HepG2 (cell line): ENCODE results near the gene FBF1. TPM values are rescaled to one million over a fixed set of nuclear protein-coding genes. Genes with fewer than 3 reads are reported as not detected.
A peak's percentile ranks its signal among the peaks of the same experiment; 100 is the strongest.

Source experiments
- AKAP8 ChIP-seq: sonication (generic); formaldehyde crosslinking; IDR thresholded peaks from 2 replicates; pipeline ENCODE4 v1.5.1; 2020; ENCODE audit warnings: mild to moderate bottlenecking, missing genetic modification reagents
- HDAC2 ChIP-seq: sonication (generic); formaldehyde crosslinking; IDR thresholded peaks from 2 replicates; pipeline ENCODE4 v1.4.0; 2020; ENCODE audit warnings: missing genetic modification reagents
- HNRNPLL ChIP-seq: fragments of 200-400 bp; formaldehyde crosslinking; IDR thresholded peaks from 2 replicates; pipeline ENCODE4 v1.6.1; 2017; ENCODE audit warnings: mild to moderate bottlenecking, low read depth, low read length; ENCODE audit not compliant: poor library complexity, severe bottlenecking
- ISL2 ChIP-seq: sonication (generic); formaldehyde crosslinking; IDR thresholded peaks from 2 replicates; pipeline ENCODE4 v1.5.0; 2020; ENCODE audit warnings: missing genetic modification reagents
- KDM4B ChIP-seq: sonication (generic); formaldehyde crosslinking; IDR thresholded peaks from 2 replicates; pipeline ENCODE4 v1.4.0; 2020; ENCODE audit warnings: missing genetic modification reagents
- MZF1 ChIP-seq: sonication (generic); formaldehyde crosslinking; IDR thresholded peaks from 2 replicates; pipeline ENCODE4 v1.8.1; 2023; ENCODE audit warnings: mild to moderate bottlenecking, missing genetic modification reagents, borderline replicate concordance
- NCOA1 ChIP-seq: sonication (generic); formaldehyde crosslinking; IDR thresholded peaks from 2 replicates; pipeline ENCODE4 v1.9.0; 2021; ENCODE audit warnings: missing genetic modification reagents
- NFE2L2 ChIP-seq: fragments of 150-350 bp; IDR thresholded peaks from 2 replicates; pipeline ENCODE4 v1.6.1; 2014; ENCODE audit warnings: low read length
- NFIC ChIP-seq: IDR thresholded peaks from 2 replicates; pipeline ENCODE4 v1.6.1; 2012; ENCODE audit warnings: mild to moderate bottlenecking, low read length, inconsistent platforms
- NFKBIZ ChIP-seq: IDR thresholded peaks from 2 replicates; pipeline ENCODE4 v1.6.1; 2018; ENCODE audit warnings: missing genetic modification reagents, missing compliant biosample characterization
- PHF5A ChIP-seq: IDR thresholded peaks from one replicate; pipeline ENCODE4 v1.6.1; 2018; ENCODE audit warnings: low read depth, missing genetic modification reagents; ENCODE audit not compliant: unreplicated experiment
- PHF8 ChIP-seq: sonication (generic); formaldehyde crosslinking; IDR thresholded peaks from 2 replicates; pipeline ENCODE4 v1.5.0; 2020; ENCODE audit warnings: missing genetic modification reagents
- SETDB1 ChIP-seq: sonication (generic); formaldehyde crosslinking; IDR thresholded peaks from 2 replicates; pipeline ENCODE4 v1.5.1; 2020; ENCODE audit warnings: missing genetic modification reagents, mild to moderate bottlenecking, borderline replicate concordance
- SOX6 ChIP-seq, 2 experiments: fragments of 450-650 bp in 1 of 2; sonication (generic) in 1 of 2; formaldehyde crosslinking in 1 of 2; IDR thresholded peaks; 2 replicates each; pipeline versions ENCODE4 v1.4.0 to v1.6.1; 2017 to 2020; ENCODE audit warnings: antibody characterized with exemption in 1 of 2, mild to moderate bottlenecking in 1 of 2, missing genetic modification reagents in 1 of 2
- ZBTB38 ChIP-seq: sonication (generic); formaldehyde crosslinking; IDR thresholded peaks from 2 replicates; pipeline ENCODE4 v1.5.1; 2020; ENCODE audit warnings: mild to moderate bottlenecking, missing genetic modification reagents
- ZFP36L1 ChIP-seq: sonication (generic); formaldehyde crosslinking; IDR thresholded peaks from 2 replicates; pipeline ENCODE4 v1.8.0; 2022; ENCODE audit warnings: mild to moderate bottlenecking, missing genetic modification reagents, moderate library complexity
- ZNF230 ChIP-seq: sonication (generic); formaldehyde crosslinking; IDR thresholded peaks from 2 replicates; pipeline ENCODE4 v1.4.0; 2020; ENCODE audit warnings: mild to moderate bottlenecking, missing genetic modification reagents
- ZNF235 ChIP-seq: sonication (generic); formaldehyde crosslinking; IDR thresholded peaks from 2 replicates; pipeline ENCODE4 v1.8.1; 2023; ENCODE audit warnings: mild to moderate bottlenecking, missing genetic modification reagents, borderline replicate concordance
- ZNF329 ChIP-seq: sonication (generic); formaldehyde crosslinking; IDR thresholded peaks from 2 replicates; pipeline ENCODE4 v1.9.0; 2021; ENCODE audit warnings: low read depth, mild to moderate bottlenecking, missing genetic modification reagents
- ZNF343 ChIP-seq: sonication (generic); formaldehyde crosslinking; IDR thresholded peaks from 2 replicates; pipeline ENCODE4 v1.4.0; 2020; ENCODE audit warnings: mild to moderate bottlenecking, missing genetic modification reagents
- ZNF354B ChIP-seq: sonication (generic); formaldehyde crosslinking; IDR thresholded peaks from 2 replicates; pipeline ENCODE4 v1.8.0; 2022; ENCODE audit warnings: mild to moderate bottlenecking, missing genetic modification reagents
- ZNF577 ChIP-seq: sonication (generic); formaldehyde crosslinking; IDR thresholded peaks from 2 replicates; pipeline ENCODE4 v1.4.0; 2020; ENCODE audit warnings: mild to moderate bottlenecking, low read depth, missing genetic modification reagents, borderline replicate concordance
- polyA plus RNA-seq, 8 experiments: library from polyadenylated mRNA; depleted of rRNA in 3 of 8; stranded (reverse) in 7 of 8; unstranded in 1 of 8; fragments of >200 nt; fragmentation: Illumina TruSeq in 4 of 8; extraction: Trizol in 4 of 8; gene quantifications; 2 replicates each; pipeline versions ENCODE4 v1.2.1 to v1.2.3, GENCODE V29; 2011 to 2016; ENCODE audit warnings: low read depth in 4 of 8, missing spikeins in 1 of 8, mixed read lengths in 1 of 8; ENCODE audit not compliant: insufficient read depth in 1 of 8
- total RNA-seq, 5 experiments: library from RNA; depleted of rRNA; stranded (reverse); fragments of >200 nt; fragmentation: Illumina TruSeq; extraction: Trizol; gene quantifications; 2 replicates each; pipeline ENCODE4 v1.2.3, GENCODE V29; 2016; ENCODE audit warnings: low read depth in 1 of 5
- TF ChIP-seq, protein P1 (sequence below): sonication (generic); formaldehyde crosslinking; IDR thresholded peaks from 2 replicates; pipeline ENCODE4 v1.5.0; 2020; ENCODE audit warnings: mild to moderate bottlenecking, missing genetic modification reagents
- TF ChIP-seq, protein P2 (sequence below): IDR thresholded peaks from 2 replicates; pipeline ENCODE4 v1.6.1; 2012; ENCODE audit warnings: inconsistent platforms
- TF ChIP-seq, protein P3 (sequence below): sonication (generic); formaldehyde crosslinking; IDR thresholded peaks from 2 replicates; pipeline ENCODE4 v1.9.0; 2022; ENCODE audit warnings: missing genetic modification reagents, mild to moderate bottlenecking, borderline replicate concordance
- TF ChIP-seq, protein P4 (sequence below): sonication (generic); formaldehyde crosslinking; IDR thresholded peaks from 2 replicates; pipeline ENCODE4 v1.4.0; 2020; ENCODE audit warnings: missing genetic modification reagents

Gene FBF1
- total and polyA plus RNA-seq, 2 of the 13 experiments (the other 11 are each of a cell fraction or from before 2014, with no cell fraction given): 2.4 to 8.1 TPM

DNA sequence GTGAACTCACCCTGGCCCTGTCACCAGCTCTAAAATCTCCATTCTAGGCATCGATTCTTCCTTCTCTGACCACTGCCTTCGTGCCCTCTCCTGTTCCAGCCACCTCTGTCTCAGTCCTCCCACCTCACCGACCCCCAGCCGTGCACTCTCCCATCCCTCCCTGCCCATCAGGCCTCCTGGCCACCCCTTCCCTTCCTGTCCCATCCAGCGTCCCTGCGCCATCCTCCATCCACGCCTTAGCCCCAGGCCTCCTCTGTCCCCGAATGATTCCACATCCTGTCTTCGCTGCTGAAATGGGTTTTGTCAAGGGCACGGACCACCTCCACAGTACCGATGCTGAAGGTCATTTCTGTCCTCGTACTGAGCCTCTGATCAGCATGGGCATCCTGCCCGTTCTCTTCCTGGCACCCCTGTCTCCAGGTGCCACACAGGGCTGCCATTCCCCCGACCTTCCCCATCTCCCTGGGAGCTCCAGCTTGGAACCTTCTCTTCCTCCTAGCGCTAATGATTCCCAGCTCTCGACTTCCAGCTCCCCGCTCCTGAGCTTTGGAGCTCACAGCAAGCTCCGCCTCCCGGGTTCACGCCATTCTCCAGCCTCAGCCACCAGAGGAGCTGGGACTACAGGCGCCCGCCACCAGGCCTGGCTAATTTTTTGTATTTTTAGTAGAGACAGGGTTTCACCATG is 46.7 kb downstream of the FBF1 start (continued):
- TF ChIP-seq, protein P1, sequence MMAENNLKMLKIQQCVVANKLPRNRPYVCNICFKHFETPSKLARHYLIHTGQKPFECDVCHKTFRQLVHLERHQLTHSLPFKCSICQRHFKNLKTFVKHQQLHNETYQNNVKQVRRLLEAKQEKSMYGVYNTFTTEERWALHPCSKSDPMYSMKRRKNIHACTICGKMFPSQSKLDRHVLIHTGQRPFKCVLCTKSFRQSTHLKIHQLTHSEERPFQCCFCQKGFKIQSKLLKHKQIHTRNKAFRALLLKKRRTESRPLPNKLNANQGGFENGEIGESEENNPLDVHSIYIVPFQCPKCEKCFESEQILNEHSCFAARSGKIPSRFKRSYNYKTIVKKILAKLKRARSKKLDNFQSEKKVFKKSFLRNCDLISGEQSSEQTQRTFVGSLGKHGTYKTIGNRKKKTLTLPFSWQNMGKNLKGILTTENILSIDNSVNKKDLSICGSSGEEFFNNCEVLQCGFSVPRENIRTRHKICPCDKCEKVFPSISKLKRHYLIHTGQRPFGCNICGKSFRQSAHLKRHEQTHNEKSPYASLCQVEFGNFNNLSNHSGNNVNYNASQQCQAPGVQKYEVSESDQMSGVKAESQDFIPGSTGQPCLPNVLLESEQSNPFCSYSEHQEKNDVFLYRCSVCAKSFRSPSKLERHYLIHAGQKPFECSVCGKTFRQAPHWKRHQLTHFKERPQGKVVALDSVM: no peak
- no peak for TF ChIP-seq ZNF343 (CRISPR knock-in tag)
- TF ChIP-seq, protein P2, sequence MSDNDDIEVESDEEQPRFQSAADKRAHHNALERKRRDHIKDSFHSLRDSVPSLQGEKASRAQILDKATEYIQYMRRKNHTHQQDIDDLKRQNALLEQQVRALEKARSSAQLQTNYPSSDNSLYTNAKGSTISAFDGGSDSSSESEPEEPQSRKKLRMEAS: peak; percentile 43; the same call in 1 of the 2 replicates
- no peak for TF ChIP-seq ZNF577 (CRISPR knock-in tag)
- no peak for TF ChIP-seq NFKBIZ
- no peak for TF ChIP-seq KDM4B (CRISPR knock-in tag)
- TF ChIP-seq HNRNPLL: peak; percentile 52
- no peak for TF ChIP-seq ZFP36L1
- TF ChIP-seq ZNF235 (CRISPR knock-in tag): 0 out of 2 replicates have a peak, but pooled peaks have one; percentile 29
- TF ChIP-seq HDAC2 (CRISPR knock-in tag): no peak; the same call in 1 of the 2 replicates
- TF ChIP-seq ISL2 (CRISPR knock-in tag): peak; percentile 38; the same call in 1 of the 2 replicates
- no peak for TF ChIP-seq MZF1
- TF ChIP-seq NFIC: no peak
- no peak for TF ChIP-seq SOX6 (IDR thresholded peaks at IDR 0.05)
- no peak; the same call in 1 of the 2 replicates for TF ChIP-seq SOX6 (CRISPR knock-in tag; IDR thresholded peaks at IDR 0.05)
- no peak for TF ChIP-seq ZNF329
- TF ChIP-seq PHF5A (CRISPR knock-in tag): no peak
- TF ChIP-seq ZNF230 (CRISPR knock-in tag): no peak
- TF ChIP-seq, protein P3, sequence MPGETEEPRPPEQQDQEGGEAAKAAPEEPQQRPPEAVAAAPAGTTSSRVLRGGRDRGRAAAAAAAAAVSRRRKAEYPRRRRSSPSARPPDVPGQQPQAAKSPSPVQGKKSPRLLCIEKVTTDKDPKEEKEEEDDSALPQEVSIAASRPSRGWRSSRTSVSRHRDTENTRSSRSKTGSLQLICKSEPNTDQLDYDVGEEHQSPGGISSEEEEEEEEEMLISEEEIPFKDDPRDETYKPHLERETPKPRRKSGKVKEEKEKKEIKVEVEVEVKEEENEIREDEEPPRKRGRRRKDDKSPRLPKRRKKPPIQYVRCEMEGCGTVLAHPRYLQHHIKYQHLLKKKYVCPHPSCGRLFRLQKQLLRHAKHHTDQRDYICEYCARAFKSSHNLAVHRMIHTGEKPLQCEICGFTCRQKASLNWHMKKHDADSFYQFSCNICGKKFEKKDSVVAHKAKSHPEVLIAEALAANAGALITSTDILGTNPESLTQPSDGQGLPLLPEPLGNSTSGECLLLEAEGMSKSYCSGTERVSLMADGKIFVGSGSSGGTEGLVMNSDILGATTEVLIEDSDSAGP (CRISPR knock-in tag): peak; percentile 26
- peak; percentile 68 for TF ChIP-seq ZBTB38 (CRISPR knock-in tag)
- TF ChIP-seq SETDB1: no peak
- TF ChIP-seq, protein P4, sequence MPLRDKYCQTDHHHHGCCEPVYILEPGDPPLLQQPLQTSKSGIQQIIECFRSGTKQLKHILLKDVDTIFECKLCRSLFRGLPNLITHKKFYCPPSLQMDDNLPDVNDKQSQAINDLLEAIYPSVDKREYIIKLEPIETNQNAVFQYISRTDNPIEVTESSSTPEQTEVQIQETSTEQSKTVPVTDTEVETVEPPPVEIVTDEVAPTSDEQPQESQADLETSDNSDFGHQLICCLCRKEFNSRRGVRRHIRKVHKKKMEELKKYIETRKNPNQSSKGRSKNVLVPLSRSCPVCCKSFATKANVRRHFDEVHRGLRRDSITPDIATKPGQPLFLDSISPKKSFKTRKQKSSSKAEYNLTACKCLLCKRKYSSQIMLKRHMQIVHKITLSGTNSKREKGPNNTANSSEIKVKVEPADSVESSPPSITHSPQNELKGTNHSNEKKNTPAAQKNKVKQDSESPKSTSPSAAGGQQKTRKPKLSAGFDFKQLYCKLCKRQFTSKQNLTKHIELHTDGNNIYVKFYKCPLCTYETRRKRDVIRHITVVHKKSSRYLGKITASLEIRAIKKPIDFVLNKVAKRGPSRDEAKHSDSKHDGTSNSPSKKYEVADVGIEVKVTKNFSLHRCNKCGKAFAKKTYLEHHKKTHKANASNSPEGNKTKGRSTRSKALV: 0 out of 2 replicates have a peak, but pooled peaks have one; percentile 54
- no peak for TF ChIP-seq NFE2L2
- TF ChIP-seq NCOA1 (CRISPR knock-in tag): no peak
- peak; percentile 98 for TF ChIP-seq AKAP8
- no peak for TF ChIP-seq ZNF354B (CRISPR knock-in tag)
- TF ChIP-seq PHF8 (CRISPR knock-in tag): peak; percentile 46; the same call in 1 of the 2 replicates
